HG02798 (cell line): Measurements from ENCODE around the gene CACNA1E.

Source experiments
- ATAC-seq: cut with Tn5 transposase; IDR thresholded peaks from one replicate; pipeline ENCODE4 v1.9.1; 2021; ENCODE audit warnings: mild to moderate bottlenecking; ENCODE audit not compliant: unreplicated experiment, poor library complexity

Gene CACNA1E

DNA sequence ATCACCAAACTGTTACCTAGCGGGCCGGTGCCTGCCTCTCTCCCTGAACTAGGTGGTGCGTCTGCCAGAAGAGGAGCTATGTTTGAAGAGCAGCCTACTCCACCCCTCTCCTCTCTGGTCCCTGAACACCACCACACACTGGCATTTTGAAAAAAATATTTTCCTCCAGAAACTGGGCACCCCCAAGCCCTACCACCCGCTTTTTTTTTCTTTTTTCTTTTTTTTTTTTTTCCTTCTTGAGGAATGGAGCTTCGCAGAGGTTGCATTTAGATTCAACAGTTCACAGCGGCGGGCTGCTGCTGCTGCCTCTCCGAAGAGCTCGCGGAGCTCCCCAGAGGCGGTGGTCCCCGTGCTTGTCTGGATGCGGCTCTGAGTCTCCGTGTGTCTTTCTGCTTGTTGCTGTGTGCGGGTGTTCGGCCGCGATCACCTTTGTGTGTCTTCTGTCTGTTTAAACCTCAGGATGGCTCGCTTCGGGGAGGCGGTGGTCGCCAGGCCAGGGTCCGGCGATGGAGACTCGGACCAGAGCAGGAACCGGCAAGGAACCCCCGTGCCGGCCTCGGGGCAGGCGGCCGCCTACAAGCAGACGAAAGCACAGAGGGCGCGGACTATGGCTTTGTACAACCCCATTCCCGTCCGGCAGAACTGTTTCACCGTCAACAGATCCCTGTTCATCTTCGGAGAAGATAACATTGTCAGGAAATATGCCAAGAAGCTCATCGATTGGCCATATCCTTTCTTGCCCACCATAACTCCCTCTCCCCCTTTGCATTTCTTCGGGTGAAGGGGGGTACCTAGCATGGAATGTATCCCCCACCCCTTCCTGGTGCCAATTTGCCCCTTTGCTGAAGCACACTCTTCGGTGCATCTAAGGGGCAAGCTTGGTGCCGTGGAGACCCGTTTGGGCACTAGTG lies at the start of gene CACNA1E:
TSS of gene CACNA1E (plus strand) at position 233 of the 911 bp plus-strand sequence. CDS start at position 461, 228 bp downstream.
- ATAC-seq: no peak

DNA sequence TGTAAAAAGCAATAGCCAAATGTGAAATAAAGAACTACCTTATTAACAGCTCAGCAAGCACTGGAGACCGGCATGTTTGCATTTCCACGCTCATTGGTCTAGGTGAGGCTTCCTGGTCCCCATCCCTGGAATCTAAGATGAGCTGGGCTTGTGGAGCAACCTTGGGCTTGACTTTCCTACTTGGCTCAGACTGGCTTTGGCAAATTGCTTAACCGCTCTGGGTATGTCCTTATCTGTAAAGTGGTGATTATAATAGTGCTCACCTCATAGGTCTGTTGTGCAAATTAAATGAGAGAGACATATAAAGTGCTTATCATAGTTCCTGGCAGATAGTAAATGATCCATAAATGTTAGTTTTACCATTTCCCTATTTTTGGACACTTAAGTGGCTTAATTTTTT lies 49.4 kb upstream of the CACNA1E start:
- no peak for ATAC-seq

DNA sequence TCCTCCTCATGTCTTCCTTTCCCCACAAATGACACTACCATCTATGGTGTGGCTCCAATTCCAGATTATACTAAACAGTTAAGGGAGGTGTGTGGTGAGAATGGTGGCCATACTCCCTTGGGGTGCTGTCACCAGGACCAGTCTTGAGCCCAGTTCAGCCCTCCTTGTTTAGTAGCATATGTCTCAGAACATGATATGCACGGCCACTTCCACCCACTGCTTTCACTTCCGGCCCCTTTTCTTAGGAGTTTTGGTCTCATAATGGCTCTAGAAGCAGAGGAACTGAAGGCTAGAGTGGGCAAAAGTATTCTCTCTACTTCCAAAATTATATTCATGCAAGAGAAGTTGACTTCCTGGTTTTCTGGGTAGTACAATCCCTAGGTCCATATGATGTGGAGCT lies 45.3 kb upstream of the CACNA1E start:
- peak; percentile 73 for ATAC-seq

DNA sequence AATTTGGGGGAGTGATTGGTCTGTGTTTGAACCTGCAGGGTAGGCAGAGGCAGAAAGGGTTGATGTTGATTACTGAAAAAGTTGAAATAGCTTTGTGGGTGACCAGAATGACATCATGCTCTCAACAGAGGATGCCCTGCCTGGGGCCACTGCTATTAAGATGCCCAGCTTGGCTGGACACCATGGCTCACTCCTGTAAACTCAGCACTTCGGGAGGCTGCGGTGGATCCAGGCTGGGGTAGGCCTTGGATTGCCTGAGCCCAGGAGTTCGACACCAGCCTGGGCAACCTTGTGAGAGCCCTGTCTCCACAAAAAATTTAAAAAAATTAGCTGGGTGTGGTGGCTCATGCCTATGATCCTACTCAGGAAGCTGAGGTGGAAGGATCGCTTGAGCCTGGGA lies 42.8 kb upstream of the CACNA1E start:
- ATAC-seq: no peak

DNA sequence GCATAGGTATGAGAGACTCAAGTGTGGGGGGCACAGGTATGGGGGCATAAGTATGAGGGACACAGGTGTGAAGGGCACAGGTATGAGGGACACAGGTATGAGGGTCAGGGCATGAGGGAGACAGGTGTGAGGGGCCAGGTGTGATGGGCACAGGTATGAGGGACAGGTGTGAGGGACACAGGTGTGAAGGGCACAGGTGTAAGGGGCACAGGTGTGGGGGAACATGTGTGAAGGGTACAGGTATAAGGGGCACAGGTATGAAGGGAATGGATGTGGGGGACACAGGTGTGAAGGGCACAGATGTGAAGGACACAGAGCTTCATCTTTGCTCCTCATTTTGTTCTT lies 41.2 kb upstream of the CACNA1E start:
- no peak for ATAC-seq

DNA sequence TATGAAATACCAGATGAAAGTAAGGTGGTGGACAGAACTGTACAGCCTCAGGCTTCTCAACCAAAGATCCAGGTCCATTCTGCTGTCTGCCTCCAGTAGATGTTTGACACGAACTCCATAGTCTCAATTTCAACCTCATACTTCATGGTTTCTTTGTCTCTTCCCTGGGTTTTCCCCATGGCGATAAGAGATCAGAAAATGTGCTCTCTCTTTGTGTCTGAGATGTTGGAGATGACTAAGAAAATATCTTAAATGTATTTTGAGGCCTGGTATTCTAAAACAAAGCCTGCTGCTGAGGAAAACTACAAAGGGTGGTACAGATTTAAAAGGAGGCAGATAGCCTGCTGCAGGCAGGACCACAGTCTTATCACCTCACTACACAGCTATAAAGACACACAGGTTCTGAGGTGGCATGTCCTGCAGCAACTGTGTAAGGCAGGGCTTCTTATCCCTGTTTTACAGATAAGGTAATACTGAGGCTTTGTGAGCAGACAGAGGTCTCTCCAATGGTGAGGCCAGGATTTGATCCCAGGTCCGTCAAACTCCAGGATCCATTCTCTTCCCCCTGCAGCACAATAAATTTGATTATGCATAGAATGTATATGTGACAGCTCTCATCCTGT lies 40.0 kb upstream of the CACNA1E start:
- ATAC-seq: no peak

DNA sequence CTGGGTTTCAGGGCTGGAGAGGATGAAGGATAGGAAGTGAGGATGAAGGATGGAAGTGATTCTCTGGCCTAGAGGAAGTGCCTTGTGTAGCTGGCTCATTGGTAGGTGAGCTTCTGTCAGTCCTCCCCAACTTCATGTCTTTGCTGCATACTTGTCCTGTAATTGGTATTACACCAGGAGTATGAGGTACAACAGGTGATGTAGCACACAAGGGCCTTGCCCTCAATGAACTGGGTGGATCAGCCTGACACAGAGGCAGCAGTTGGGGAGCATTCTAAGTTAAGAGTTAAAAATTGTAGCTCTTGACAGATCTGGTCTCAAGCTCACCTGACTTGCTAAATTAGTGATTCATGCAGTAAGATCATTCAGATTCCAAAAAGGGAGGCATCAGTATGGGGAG lies 37.9 kb upstream of the CACNA1E start:
- no peak for ATAC-seq

DNA sequence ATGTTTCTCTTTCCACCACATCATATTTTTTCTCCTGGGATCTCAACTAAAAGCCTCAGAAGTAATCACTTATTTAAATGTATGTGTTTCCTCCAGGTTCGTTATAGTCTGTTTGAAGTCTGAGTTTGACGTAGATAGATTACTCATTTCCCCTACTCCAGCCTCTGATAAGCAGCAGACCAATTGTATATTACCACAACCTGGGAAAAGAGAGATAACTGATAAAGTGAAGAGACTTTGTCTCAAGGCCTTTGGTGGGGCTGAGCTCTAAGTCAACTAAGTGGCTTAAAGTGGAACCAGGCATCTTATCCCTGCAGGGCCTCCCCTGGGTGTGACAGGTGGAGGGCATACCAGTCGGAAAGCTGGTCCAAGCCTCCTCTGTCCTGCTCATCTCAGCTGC lies 34.9 kb upstream of the CACNA1E start:
- no peak for ATAC-seq

DNA sequence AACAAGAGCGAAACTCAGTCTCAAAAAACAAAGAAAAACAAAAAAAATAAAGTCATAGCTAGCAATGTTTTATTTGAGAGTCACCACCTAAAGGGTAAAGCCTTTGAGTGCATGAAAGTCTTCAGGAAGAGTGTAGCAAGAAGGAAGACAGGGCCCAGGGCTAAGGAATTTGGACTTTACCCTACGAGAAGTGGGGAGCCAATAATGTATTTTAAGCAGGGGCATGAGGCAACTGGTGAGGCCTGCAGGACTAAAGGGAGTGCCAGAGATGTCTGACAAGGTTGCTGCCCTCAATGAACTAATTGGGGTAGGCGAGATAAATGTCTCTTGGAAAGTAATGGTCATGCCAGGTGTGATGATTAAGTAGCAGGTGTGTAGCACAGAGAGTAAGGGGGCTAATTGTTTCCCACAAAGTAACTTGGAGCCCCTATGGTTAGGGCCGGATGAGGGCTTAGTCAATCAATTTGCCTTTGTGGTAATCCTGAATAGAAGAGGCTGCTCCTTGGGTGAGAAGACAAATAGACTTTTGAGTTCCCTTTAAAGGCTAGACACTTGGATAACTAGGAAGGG lies 31.6 kb upstream of the CACNA1E start:
- ATAC-seq: no peak

DNA sequence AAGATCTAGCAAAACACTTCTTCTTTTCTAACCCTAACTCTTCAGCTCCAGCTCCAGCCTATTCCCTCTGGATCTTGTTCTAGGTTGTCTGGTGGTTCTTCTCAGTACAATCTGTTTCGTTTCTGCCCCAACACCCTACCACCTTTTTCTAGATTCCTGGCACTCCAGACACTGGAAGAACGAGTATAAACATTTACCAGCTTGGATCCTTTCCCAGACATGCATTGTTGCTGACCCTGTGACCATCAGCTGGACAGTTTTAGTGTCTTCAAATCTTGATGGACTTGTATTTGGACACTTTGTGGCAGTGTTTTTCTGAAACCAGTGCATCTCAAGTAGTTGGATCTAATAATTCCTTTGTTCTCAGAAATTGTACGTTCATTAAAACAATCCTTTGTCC lies 30.6 kb upstream of the CACNA1E start:
- ATAC-seq: no peak

DNA sequence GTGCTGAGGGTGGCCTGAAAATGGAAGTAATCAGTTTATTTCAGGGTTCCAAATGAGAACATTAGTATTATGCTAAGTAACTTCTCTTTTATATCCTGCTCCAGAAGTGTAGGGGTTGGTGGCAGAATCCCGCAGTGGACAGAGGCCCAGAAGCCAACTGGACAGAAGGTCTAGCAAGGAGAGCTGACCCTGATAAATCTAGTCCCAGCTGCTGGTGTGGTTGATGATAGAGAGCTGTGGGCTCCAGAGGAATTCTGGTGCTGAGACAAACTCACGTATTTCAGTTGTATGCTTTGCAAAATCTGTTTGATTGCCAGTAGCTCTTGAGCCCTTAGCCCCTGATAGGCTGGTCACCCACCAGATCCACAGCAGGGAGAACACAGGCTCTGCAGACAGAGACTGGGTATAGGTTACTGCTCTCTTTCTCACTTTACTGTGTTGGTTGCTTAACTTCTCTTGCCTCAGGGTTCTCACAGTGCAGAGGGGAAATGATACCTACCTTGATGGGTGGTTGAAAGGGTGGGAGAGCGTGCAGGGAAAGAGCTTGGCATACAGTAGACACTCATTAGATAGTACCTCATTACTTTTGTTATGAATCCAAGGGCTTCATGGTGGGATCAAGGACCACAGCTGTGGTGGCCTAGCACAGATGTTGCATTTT lies 29.6 kb upstream of the CACNA1E start:
- no peak for ATAC-seq

DNA sequence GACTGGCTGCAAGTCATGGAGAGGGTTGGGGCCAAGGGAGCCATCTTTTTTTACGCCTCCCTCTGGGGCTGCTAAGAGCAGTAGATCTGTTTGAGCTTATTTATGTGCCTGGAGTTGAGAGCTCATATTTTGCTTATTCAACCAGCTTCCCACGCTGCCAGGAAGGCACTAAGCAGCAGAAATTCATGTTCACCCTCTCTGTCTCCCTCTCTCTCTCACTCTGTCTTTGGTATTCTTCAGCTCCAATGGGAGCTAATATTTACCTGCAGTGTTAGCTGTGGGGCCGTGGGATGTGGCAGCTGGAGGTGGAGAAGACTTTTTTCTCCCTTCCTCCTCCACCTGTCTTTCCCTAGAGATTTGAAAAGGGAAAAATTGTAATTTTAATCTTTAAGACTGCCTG lies 26.8 kb upstream of the CACNA1E start:
- no peak for ATAC-seq

DNA sequence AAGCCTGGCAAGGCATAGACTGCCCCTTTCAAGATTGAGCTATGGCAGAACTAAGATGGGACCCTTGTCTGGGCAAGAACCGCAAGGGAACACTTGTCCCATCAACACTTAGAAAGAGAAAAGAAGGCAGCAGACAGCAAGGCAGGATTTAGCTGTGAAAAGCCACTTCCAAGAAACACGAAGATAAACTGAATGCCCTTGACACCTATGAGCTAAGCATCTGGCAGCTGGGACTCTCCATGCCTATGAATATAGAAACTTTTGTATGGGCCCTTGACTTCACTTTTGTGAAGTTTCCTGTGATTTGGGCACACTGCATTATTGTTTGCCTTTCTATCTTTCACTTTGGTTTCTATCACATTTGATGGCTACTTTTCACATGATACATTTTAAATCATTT lies 24.9 kb upstream of the CACNA1E start:
- ATAC-seq: no peak

DNA sequence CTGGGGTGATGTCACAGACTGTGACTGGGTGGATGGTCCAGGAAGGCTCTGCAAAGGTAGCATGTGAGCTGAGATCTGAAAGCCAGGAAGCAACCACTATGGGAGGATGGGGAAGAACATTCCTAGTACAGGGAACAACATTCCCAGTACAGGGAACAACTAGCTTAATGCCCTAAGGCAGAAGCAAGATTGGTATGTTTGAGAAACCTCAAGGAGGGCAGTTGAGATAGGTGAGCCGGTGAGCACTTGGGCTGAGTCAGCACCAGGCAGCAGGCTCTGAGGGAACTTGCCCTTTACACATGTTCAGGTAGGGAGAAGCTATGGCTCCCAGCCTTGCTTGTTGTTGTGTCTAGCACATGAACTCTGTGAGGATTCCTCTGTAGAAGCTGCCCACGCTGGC lies 24.2 kb upstream of the CACNA1E start:
- no peak for ATAC-seq

DNA sequence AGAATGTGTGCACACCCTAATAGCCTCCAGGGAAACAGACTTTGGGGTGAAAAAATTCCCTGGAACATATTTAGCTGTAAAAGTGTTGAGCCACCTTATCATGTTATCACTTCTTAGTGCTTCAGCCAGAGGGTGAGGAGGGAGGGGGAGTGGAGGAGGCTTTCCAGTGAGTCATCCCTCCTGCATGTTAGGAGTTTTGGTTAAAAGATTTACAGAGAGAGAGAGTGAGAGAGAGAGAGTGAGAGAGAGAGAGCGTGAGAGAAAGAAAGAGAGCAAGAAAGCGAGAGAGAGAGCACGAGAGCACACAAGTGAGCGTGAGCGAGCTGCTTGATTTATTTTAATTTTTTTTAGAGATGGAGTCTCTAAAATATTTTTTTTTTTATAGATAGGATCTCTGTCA lies 13.5 kb upstream of the CACNA1E start:
- no peak for ATAC-seq

DNA sequence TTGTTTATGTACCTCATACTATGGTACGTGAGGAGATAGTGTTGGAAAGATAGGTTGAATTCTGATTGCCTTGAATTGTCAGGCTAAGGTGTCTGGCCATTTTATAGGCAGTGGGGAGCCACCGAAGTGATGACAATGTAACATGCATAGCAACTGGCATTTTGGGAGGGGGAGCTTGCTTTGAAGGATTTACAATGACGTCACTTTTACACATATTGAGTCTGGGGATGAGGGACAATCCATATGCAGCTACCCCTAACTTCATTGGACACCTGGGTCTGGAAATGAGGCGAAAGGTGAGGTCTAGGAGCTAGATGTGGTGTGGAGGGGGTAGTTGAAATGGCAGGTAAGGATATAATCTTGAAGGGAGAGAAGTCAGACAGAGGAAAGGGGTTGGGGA lies 7.7 kb upstream of the CACNA1E start:
- ATAC-seq: no peak

DNA sequence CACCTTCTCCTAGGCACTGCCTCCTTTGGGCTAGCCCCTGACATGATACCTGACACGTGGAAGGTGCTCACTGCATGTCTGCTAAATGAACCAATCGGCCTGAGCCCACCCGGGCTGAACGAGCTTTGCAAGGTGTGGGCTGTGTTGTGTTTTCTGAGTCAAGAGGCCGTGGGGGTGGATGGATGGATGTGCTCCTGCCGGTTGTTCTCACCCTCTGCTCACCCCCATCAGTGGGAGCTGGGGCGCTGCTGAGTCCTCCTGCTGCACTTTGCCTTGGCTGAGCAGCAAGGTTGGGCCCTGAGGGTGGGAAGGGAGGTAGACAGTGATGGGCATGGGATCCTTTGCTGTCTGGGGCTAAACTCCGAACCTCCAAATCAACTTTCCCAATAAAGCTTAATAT lies 6.7 kb upstream of the CACNA1E start:
- ATAC-seq: no peak

DNA sequence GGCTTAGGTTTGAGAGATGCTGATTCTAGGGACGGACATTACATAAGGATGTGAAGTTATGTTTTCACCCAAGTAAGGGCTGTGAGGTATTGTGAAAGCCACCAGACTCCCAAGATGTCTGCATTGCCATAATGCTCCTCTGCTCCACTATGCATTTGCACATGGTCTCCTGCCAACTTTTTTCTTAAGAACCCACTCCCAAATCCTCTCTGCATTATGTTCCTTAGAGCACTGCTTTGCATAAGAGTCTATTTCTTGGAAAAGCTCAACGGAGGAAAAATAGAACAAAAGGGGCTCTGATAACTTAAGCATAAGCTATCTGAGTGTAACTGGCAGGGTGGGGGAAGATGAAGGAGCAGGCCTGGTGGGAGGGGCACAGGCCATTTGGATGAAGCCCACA lies 5.0 kb upstream of the CACNA1E start:
- ATAC-seq: no peak

DNA sequence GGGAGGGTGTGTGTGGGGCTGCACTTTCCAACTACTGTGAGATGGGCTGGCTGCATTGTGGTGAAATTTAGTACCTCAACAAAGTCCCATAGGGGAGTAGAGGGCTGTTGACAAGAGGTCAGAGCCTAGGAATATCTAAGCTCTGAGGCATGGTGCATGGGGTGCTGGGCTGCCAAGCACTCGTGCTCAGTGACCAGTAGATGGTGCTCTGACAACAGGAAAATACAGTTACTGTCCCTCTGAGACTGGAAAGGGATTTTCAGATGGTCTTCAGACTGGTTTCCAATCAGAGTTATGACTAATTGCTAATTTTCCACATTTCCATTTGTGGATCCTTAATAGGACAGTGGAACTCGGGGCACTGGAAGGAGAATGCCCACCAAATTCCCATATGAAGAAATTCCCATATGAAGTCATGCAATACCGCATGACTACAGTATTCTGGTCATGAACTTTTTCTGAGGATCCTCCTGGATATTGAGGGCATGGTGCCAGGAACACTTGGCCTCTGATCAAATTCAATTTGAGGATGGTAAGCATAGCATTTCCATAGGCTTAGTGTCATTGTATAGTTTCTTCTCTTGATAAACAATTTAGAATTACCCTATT lies 4.1 kb upstream of the CACNA1E start:
- peak; percentile 47 for ATAC-seq

DNA sequence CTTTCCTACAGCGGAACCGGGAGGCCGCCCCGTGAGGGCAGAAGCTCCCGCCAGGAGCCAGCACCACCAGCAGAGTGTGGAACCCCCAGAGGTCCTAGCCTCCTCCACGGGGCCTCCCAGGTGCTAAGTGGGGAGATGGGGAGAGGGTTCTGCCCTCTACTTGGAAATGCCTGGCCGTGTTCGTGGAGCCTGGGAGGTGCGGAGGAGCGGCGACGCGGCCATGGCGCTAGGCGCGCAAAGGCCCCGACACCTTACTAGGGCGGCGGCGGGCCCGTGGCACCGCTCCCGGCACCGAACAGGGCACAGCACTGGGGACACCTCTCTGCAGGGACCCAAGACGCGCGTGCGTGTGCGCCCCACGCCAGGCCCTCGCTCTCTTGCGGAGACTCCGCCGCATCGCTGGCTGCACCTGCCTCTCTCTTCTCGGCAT lies 1.3 kb upstream of the CACNA1E start:
- peak; percentile 2 for ATAC-seq
